Kidney epithelial cell (primary cell): ENCODE results near the gene RYK. TPM values are rescaled to one million over a fixed set of nuclear protein-coding genes. Genes with fewer than 3 reads are reported as not detected.

Experiments
- DNase-seq: peaks from one replicate; pipeline ENCODE4 v3.0.0-alpha.2; 2010; ENCODE audit warnings: low read depth
- H3K27me3 ChIP-seq: 2 replicates; pipeline ENCODE4 v1.6.0; 2011; ENCODE audit warnings: low read length; ENCODE audit not compliant: control insufficient read depth, insufficient read depth
- H3K36me3 ChIP-seq: 2 replicates; pipeline ENCODE4 v1.5.1; 2011; ENCODE audit warnings: low read length; ENCODE audit not compliant: control insufficient read depth, insufficient read depth
- H3K4me3 ChIP-seq: 2 replicates; pipeline ENCODE4 v1.5.1; 2011; ENCODE audit warnings: low read depth, mild to moderate bottlenecking, control low read depth, low read length
- total RNA-seq: library from RNA; depleted of rRNA; stranded (reverse); fragments of >200 nt; gene quantifications from 2 replicates; pipeline ENCODE4 v1.2.3, GENCODE V29; 2015
- TF ChIP-seq, protein P1 (sequence below): IDR thresholded peaks from 2 replicates; pipeline ENCODE4 v1.5.1; 2011; ENCODE audit warnings: mild to moderate bottlenecking, moderate library complexity, low read length, control low read depth, inconsistent platforms; ENCODE audit not compliant: insufficient read depth, poor library complexity, severe bottlenecking

The RYK gene
- total RNA-seq = 57.2 and 57.6 TPM in 2 replicates

DNA sequence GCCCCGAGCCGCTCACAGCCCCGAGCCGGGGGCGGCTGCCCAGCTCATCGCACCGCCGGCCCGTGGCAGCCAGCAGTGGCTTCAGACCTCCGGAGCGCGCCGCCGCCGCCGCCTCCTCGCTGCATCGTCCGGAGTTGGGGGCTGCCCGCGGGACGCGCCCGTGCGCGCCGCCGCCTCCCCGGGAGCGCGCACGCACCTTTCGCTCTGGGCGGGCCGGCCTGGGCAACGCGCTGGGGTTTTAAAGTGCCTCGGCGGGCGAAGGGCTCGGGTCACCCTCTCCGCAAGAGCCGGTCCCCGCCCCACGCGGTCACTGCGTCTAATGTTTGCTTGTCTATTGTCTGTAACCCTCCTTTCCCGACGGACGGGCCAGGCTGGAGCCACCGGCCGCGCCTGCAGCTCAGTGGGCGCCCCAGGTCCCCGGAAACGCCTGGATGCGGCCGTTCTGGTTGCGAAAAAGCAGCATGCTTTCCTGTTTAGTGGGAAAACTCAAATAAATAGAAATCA lies at the start of gene RYK:
Gene RYK, minus strand, starts transcription at position 143 of the 504 bp plus-strand sequence. CDS start 205 bp downstream, outside the sequence.
- no peaks in the 10 kb centered on the region for H3K36me3 ChIP-seq
- no peaks in the 10 kb centered on the region for H3K27me3 ChIP-seq
- TF ChIP-seq, protein P1, sequence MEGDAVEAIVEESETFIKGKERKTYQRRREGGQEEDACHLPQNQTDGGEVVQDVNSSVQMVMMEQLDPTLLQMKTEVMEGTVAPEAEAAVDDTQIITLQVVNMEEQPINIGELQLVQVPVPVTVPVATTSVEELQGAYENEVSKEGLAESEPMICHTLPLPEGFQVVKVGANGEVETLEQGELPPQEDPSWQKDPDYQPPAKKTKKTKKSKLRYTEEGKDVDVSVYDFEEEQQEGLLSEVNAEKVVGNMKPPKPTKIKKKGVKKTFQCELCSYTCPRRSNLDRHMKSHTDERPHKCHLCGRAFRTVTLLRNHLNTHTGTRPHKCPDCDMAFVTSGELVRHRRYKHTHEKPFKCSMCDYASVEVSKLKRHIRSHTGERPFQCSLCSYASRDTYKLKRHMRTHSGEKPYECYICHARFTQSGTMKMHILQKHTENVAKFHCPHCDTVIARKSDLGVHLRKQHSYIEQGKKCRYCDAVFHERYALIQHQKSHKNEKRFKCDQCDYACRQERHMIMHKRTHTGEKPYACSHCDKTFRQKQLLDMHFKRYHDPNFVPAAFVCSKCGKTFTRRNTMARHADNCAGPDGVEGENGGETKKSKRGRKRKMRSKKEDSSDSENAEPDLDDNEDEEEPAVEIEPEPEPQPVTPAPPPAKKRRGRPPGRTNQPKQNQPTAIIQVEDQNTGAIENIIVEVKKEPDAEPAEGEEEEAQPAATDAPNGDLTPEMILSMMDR = no peak
- peak within 1 kb of the TSS; percentile 81 for H3K4me3 ChIP-seq
- no peak for DNase-seq

DNA sequence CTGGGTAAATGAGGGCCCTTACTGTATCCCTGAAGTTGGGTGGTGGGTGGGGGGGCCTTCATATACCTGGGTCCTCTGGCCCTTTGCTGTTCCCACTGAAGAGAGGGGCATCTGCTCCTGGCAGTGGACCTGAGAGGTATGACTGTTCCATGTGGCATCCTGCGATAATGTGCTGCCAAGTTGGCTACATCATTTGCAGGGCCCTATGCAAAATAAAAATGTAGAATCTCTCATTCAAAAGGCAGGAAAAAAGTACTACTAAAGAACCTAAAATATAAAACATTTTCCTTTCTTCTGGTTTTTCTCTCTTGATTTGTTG lies 49.2 kb upstream of the RYK start:
- Histone ChIP-seq H3K36me3 (no peaks in the 10 kb centered on the region), H3K27me3 (no peaks in the 10 kb centered on the region), H3K4me3 (no peak overlapping the region)
- TF ChIP-seq, protein P1 = no peak
- no peak for DNase-seq

- no peak for DNase-seq
- no peaks in the 10 kb centered on the region for H3K27me3 ChIP-seq
- TF ChIP-seq, protein P1 = peak; percentile 39
- no peaks in the 10 kb centered on the region for H3K36me3 ChIP-seq
- H3K4me3 ChIP-seq = no peak overlapping the region
These were observed 48.7 kb upstream of the RYK start for GRCh38 chr3:134299185-134299887.

GRCh38 chr3:134298249-134298648 lies 47.6 kb upstream of the RYK start:
- DNase-seq = no peak
- H3K36me3 ChIP-seq = no peaks in the 10 kb centered on the region
- H3K27me3 ChIP-seq = no peaks in the 10 kb centered on the region
- no peak overlapping the region for H3K4me3 ChIP-seq
- TF ChIP-seq, protein P1 = no peak

GRCh38 chr3:134296616-134297015 lies 46.0 kb upstream of the RYK start:
- TF ChIP-seq, protein P1 = no peak
- H3K27me3 ChIP-seq = no peaks in the 10 kb centered on the region
- no peak overlapping the region for H3K4me3 ChIP-seq
- no peak for DNase-seq
- H3K36me3 ChIP-seq = no peaks in the 10 kb centered on the region

DNA sequence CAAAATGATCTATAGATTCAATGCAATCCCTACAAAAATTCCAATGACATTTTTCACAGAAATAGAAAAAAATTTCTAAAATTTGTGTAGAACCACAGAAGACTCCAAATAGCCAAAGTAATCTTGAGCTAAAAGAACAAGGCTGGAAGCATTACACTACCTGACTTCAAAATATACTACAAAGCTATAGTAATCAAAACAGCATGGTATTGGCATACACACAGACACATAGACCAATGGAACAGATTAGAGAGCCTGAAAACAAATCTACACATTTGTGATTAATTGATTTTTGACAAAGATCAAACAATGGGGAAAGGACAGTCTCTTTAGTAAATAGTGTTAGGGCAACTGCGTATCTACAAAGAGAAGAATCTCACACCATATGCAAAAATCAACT lies 45.3 kb upstream of the RYK start:
- no peak for DNase-seq
- TF ChIP-seq, protein P1 = no peak
- H3K36me3 ChIP-seq = no peaks in the 10 kb centered on the region
- H3K4me3 ChIP-seq = no peak overlapping the region
- no peaks in the 10 kb centered on the region for H3K27me3 ChIP-seq
